ENCODE measurements around the gene PAPOLB. TPM values are rescaled to one million over a fixed set of nuclear protein-coding genes. Genes with fewer than 3 reads are reported as not detected.

PAPOLB gene
- total and polyA plus RNA-seq, 10 of the 15 experiments (the other 5 are each of a cell fraction or from before 2014, with no cell fraction given): 0.01 TPM; not detected in 9

- BruUV-seq (replicated peaks): no TSS peak
- RAD21 ChIA-PET (ENCODE audit: unreplicated experiment): interaction anchor here (0.9 kb wide), 1 partner anchor 257 kb away, joined by 4 read pairs; no protein-coding TSS in a partner anchor
- H3K27ac ChIP-seq (ENCODE audit: control insufficient read depth, insufficient read depth): no peak overlapping the region
- no peak overlapping the region for H2AFZ ChIP-seq (ENCODE audit: control insufficient read depth, low read depth, low read length)
- no peaks in the 10 kb centered on the region for H3K4me1 ChIP-seq (ENCODE audit: control insufficient read depth, insufficient read depth, low read length)
- POLR2A ChIA-PET: no interaction called here
- CTCF ChIA-PET: interaction anchor here (1.2 to 4.0 kb wide), 2 partner anchors 254 to 342 kb away, joined by 3 to 38 read pairs; no protein-coding TSS in a partner anchor
- no peaks in the 10 kb centered on the region for H3K9me3 ChIP-seq (replicated peaks; ENCODE audit: control insufficient read depth, insufficient read depth, low read length)
- intact Hi-C loops (cut with micrococcal nuclease; ENCODE audit: unreplicated experiment) (no loop called here), in situ Hi-C loops (cut with MboI) (loop anchor here (5.0 kb wide), 1 partner anchor 255 kb away; no protein-coding TSS in a partner anchor)
- H3K9ac ChIP-seq (ENCODE audit: control insufficient read depth, insufficient read depth, low read length): no peak overlapping the region
- FAIRE-seq (no peak), ATAC-seq (no peak), DNase-seq (ENCODE audit: low read depth, low spot score) (no peak)
- no peak for TF ChIP-seq NFYA (IDR thresholded peaks at IDR 0.05; ENCODE audit: borderline replicate concordance, low read depth, low read length)
- TF ChIP-seq SREBF2 (IDR thresholded peaks at IDR 0.05; ENCODE audit: low read length): no peak
- TF ChIP-seq JUNB (IDR thresholded peaks at IDR 0.05): no peak
- no peaks in the 10 kb centered on the region for H3K27me3 ChIP-seq (replicated peaks in 1 of 2; ENCODE audit: control insufficient read depth in 2 of 2, insufficient read depth in 2 of 2, low read length in 1 of 2)
- 46% methylated on average over 17 of the region's 17 CpGs for WGBS (ENCODE audit: insufficient coverage, insufficient replicate concordance, low lambda C conversion rate, missing lambda C conversion rate)
- H3K4me3 ChIP-seq: no peak overlapping the region
- no peaks in the 10 kb centered on the region for H3K36me3 ChIP-seq (ENCODE audit: control insufficient read depth in 2 of 2, insufficient read depth in 2 of 2, low read length in 1 of 2)
- no peak overlapping the region for H3K4me2 ChIP-seq (ENCODE audit: control insufficient read depth, insufficient read depth)
- no peaks in the 10 kb centered on the region for H4K20me1 ChIP-seq (ENCODE audit: control insufficient read depth, insufficient read depth)
- SMC1A ChIA-PET (ENCODE audit: uncharacterized antibody, unreplicated experiment): interaction anchor here (0.6 to 1.2 kb wide), 7 partner anchors 11 to 308 kb away, joined by 3 read pairs; no protein-coding TSS in a partner anchor
- no peaks in the 10 kb centered on the region for H3K79me2 ChIP-seq (ENCODE audit: control insufficient read depth, insufficient read depth, low read length)
Observed at GRCh38 chr7:4831723-4832495, 29.9 kb downstream of the PAPOLB start.

GRCh38 chr7:4830176-4830575 lies 31.7 kb downstream of the PAPOLB start:
- ATAC-seq (peak; percentile 99), DNase-seq (ENCODE audit: low read depth, low spot score) (peak; percentile 11), FAIRE-seq (peak; percentile 56)
- Histone ChIP-seq H3K4me3 (no peak overlapping the region), H4K20me1 (ENCODE audit: control insufficient read depth, insufficient read depth) (no peaks in the 10 kb centered on the region), H3K9ac (ENCODE audit: control insufficient read depth, insufficient read depth, low read length) (no peak overlapping the region), H3K4me2 (ENCODE audit: control insufficient read depth, insufficient read depth) (no peak overlapping the region), H3K36me3 (ENCODE audit: control insufficient read depth in 2 of 2, insufficient read depth in 2 of 2, low read length in 1 of 2) (no peaks in the 10 kb centered on the region), H3K9me3 (replicated peaks; ENCODE audit: control insufficient read depth, insufficient read depth, low read length) (no peaks in the 10 kb centered on the region), H3K4me1 (ENCODE audit: control insufficient read depth, insufficient read depth, low read length) (no peaks in the 10 kb centered on the region), H3K27ac (ENCODE audit: control insufficient read depth, insufficient read depth) (no peak overlapping the region), H3K79me2 (ENCODE audit: control insufficient read depth, insufficient read depth, low read length) (no peaks in the 10 kb centered on the region), H2AFZ (ENCODE audit: control insufficient read depth, low read depth, low read length) (peak overlapping the region; percentile 33; the same call in 1 of the 2 replicates), H3K27me3 (replicated peaks in 1 of 2; ENCODE audit: control insufficient read depth in 2 of 2, insufficient read depth in 2 of 2, low read length in 1 of 2) (no peaks in the 10 kb centered on the region)
- ChIA-PET SMC1A (ENCODE audit: uncharacterized antibody, unreplicated experiment) (interaction anchor here (0.7 to 1.8 kb wide), 4 partner anchors 255 to 410 kb away, joined by 3 to 8 read pairs (median 3); no protein-coding TSS in a partner anchor), CTCF (interaction anchor here (0.7 to 4.0 kb wide), 5 partner anchors 17 to 343 kb away, joined by 3 to 38 read pairs (median 3); no protein-coding TSS in a partner anchor), RAD21 (ENCODE audit: unreplicated experiment) (interaction anchor here (1.0 to 1.4 kb wide), 3 partner anchors 144 to 261 kb away, joined by 5 to 13 read pairs (median 5); no protein-coding TSS in a partner anchor), POLR2A (interaction anchor here (0.5 kb wide), 1 partner anchor 415 kb away, joined by 5 read pairs; no protein-coding TSS in a partner anchor)
- 21% methylated on average over 14 of the region's 14 CpGs for WGBS (ENCODE audit: insufficient coverage, insufficient replicate concordance, low lambda C conversion rate, missing lambda C conversion rate)
- no TSS peak for BruUV-seq (replicated peaks)
- in situ Hi-C loops (cut with MboI) (loop anchor here (5.0 kb wide), 1 partner anchor 257 kb away; no protein-coding TSS in a partner anchor), intact Hi-C loops (cut with micrococcal nuclease; ENCODE audit: unreplicated experiment) (loop anchor here (1.0 kb wide), 1 partner anchor 255 kb away; no protein-coding TSS in a partner anchor)
- peak; percentile 72 for TF ChIP-seq YY1 (IDR thresholded peaks at IDR 0.05; ENCODE audit: low read depth, low read length)
- TF ChIP-seq CREM (IDR thresholded peaks at IDR 0.05; ENCODE audit: low read depth): no peak
- TF ChIP-seq MYC (IDR thresholded peaks at IDR 0.05; ENCODE audit: insufficient read depth, insufficient read length, insufficient replicate concordance, low read length, severe bottlenecking): no peak
- no peak for TF ChIP-seq ZNF384 (IDR thresholded peaks at IDR 0.05; ENCODE audit: borderline replicate concordance, low read depth, low read length)
- 0 out of 2 replicates have a peak, but pooled peaks have one; percentile 8 for TF ChIP-seq RUNX3 (IDR thresholded peaks at IDR 0.05; ENCODE audit: low read length)
- TF ChIP-seq ZNF592 (IDR thresholded peaks at IDR 0.05): no peak
- no peak for TF ChIP-seq CBX3 (IDR thresholded peaks at IDR 0.05; ENCODE audit: borderline replicate concordance, low read depth)
- TF ChIP-seq SREBF2 (IDR thresholded peaks at IDR 0.05; ENCODE audit: low read length): no peak
- no peak for TF ChIP-seq STAT3 (IDR thresholded peaks at IDR 0.05; ENCODE audit: low read depth, low read length)
- no peak for TF ChIP-seq ATF7 (IDR thresholded peaks at IDR 0.05; ENCODE audit: low read depth)

Data from GM12878 (cell line).